K562 (cell line): Measurements from ENCODE around the gene TANC1.

Experiments
- ADNP ChIP-seq: fragments of 200-800 bp; sonication (Bioruptor generic); IDR thresholded peaks from 2 replicates; pipeline ENCODE4 v1.6.1; 2016; ENCODE audit warnings: missing genetic modification characterization, missing compliant biosample characterization
- BRCA1 ChIP-seq, 2 experiments: fragments of 450-650 bp in 1 of 2; sonication (generic) in 1 of 2; formaldehyde crosslinking in 1 of 2; IDR thresholded peaks; 2 replicates each; pipeline versions ENCODE4 v1.5.0 to v1.6.1; 2017 to 2020; ENCODE audit warnings: mild to moderate bottlenecking in 1 of 2, missing genetic modification reagents in 1 of 2
- JUND ChIP-seq, 2 experiments: IDR thresholded peaks; 2 replicates in 1 of 2; 3 replicates in 1 of 2; pipeline ENCODE4 v1.6.1; 2011; ENCODE audit warnings: borderline replicate concordance in 2 of 2, low read depth in 2 of 2, low read length in 2 of 2, improper control_type of control experiment in 1 of 2, missing biosample characterization in 1 of 2, missing genetic modification characterization in 1 of 2, missing genetic modification reagents in 1 of 2
- KAT2B ChIP-seq: IDR thresholded peaks from one replicate; pipeline ENCODE4 v1.6.1; 2012; ENCODE audit warnings: low read depth, mild to moderate bottlenecking, control low read depth, inconsistent platforms, low read length, moderate library complexity
- MXI1 ChIP-seq: IDR thresholded peaks from 2 replicates; pipeline ENCODE4 v1.6.1; 2011; ENCODE audit warnings: low read depth, mild to moderate bottlenecking, improper control_type of control experiment, low read length
- NBN ChIP-seq: fragments of 450-650 bp; IDR thresholded peaks from 2 replicates; pipeline ENCODE4 v1.6.1; 2016; ENCODE audit warnings: low read depth, mild to moderate bottlenecking
- NFATC3 ChIP-seq: fragments of 450-650 bp; IDR thresholded peaks from 2 replicates; pipeline ENCODE4 v1.6.1; 2017; ENCODE audit warnings: mild to moderate bottlenecking
- RNF219 ChIP-seq: fragments of 250-450 bp; sonication (Bioruptor Pico); IDR thresholded peaks from 2 replicates; pipeline ENCODE4 v1.5.0; 2022; ENCODE audit warnings: mild to moderate bottlenecking
- SP2 ChIP-seq: IDR thresholded peaks from 2 replicates; pipeline ENCODE4 v1.6.1; 2011; ENCODE audit warnings: mild to moderate bottlenecking, low read depth, low read length, moderate library complexity; ENCODE audit not compliant: poor library complexity, severe bottlenecking; ENCODE audit errors: extremely low read depth
- TF ChIP-seq, protein P1 (sequence below), 3 experiments: IDR thresholded peaks in 2 of 3; conservative IDR thresholded peaks in 1 of 3; 2 replicates each; pipeline ENCODE4 v1.5.1; 2011 to 2012; ENCODE audit warnings: low read length in 3 of 3, mild to moderate bottlenecking in 3 of 3, control low read depth in 2 of 3, improper control_type of control experiment in 1 of 3, inconsistent platforms in 1 of 3, low read depth in 1 of 3, mixed read lengths in 1 of 3, moderate library complexity in 1 of 3; ENCODE audit not compliant: insufficient read depth in 2 of 3
- TF ChIP-seq, protein P2 (sequence below): sonication (generic); formaldehyde crosslinking; IDR thresholded peaks from 2 replicates; pipeline ENCODE4 v1.8.1; 2023; ENCODE audit warnings: mild to moderate bottlenecking, missing genetic modification reagents, moderate library complexity
- TF ChIP-seq, protein P3 (sequence below), 2 experiments: IDR thresholded peaks; 2 replicates each; pipeline ENCODE4 v1.6.1; 2012; ENCODE audit warnings: improper control_type of control experiment in 2 of 2, low read depth in 2 of 2, low read length in 2 of 2, borderline replicate concordance in 1 of 2
- TF ChIP-seq, protein P4 (sequence below), 2 experiments: fragments of 450-650 bp in 1 of 2; sonication (generic) in 1 of 2; formaldehyde crosslinking in 1 of 2; IDR thresholded peaks in 1 of 2; conservative IDR thresholded peaks in 1 of 2; 2 replicates each; pipeline versions ENCODE4 v1.6.1 to v1.8.1; 2016 to 2023; ENCODE audit warnings: mild to moderate bottlenecking in 2 of 2, moderate library complexity in 2 of 2, inconsistent platforms in 1 of 2, missing genetic modification reagents in 1 of 2

- TF ChIP-seq, protein P1, sequence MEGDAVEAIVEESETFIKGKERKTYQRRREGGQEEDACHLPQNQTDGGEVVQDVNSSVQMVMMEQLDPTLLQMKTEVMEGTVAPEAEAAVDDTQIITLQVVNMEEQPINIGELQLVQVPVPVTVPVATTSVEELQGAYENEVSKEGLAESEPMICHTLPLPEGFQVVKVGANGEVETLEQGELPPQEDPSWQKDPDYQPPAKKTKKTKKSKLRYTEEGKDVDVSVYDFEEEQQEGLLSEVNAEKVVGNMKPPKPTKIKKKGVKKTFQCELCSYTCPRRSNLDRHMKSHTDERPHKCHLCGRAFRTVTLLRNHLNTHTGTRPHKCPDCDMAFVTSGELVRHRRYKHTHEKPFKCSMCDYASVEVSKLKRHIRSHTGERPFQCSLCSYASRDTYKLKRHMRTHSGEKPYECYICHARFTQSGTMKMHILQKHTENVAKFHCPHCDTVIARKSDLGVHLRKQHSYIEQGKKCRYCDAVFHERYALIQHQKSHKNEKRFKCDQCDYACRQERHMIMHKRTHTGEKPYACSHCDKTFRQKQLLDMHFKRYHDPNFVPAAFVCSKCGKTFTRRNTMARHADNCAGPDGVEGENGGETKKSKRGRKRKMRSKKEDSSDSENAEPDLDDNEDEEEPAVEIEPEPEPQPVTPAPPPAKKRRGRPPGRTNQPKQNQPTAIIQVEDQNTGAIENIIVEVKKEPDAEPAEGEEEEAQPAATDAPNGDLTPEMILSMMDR (IDR thresholded peaks at IDR 0.05 in 2 of 3, conservative IDR thresholded peaks at IDR 0.05 in 1 of 3; ENCODE audit: insufficient read depth in 2 of 3, low read depth in 1 of 3, low read length in 3 of 3) = no peak
- no peak for TF ChIP-seq KAT2B
- no peak for TF ChIP-seq NFATC3
- TF ChIP-seq MXI1 = no peak
- TF ChIP-seq JUND (IDR thresholded peaks at IDR 0.05; ENCODE audit: borderline replicate concordance, low read depth, low read length) = no peak
- TF ChIP-seq JUND (tag; IDR thresholded peaks at IDR 0.05; ENCODE audit: borderline replicate concordance, low read depth, low read length) = no peak
- TF ChIP-seq, protein P2, sequence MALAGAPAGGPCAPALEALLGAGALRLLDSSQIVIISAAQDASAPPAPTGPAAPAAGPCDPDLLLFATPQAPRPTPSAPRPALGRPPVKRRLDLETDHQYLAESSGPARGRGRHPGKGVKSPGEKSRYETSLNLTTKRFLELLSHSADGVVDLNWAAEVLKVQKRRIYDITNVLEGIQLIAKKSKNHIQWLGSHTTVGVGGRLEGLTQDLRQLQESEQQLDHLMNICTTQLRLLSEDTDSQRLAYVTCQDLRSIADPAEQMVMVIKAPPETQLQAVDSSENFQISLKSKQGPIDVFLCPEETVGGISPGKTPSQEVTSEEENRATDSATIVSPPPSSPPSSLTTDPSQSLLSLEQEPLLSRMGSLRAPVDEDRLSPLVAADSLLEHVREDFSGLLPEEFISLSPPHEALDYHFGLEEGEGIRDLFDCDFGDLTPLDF = no peak
- no peak for TF ChIP-seq ADNP (tag)
- no peak for TF ChIP-seq SP2
- TF ChIP-seq, protein P3, sequence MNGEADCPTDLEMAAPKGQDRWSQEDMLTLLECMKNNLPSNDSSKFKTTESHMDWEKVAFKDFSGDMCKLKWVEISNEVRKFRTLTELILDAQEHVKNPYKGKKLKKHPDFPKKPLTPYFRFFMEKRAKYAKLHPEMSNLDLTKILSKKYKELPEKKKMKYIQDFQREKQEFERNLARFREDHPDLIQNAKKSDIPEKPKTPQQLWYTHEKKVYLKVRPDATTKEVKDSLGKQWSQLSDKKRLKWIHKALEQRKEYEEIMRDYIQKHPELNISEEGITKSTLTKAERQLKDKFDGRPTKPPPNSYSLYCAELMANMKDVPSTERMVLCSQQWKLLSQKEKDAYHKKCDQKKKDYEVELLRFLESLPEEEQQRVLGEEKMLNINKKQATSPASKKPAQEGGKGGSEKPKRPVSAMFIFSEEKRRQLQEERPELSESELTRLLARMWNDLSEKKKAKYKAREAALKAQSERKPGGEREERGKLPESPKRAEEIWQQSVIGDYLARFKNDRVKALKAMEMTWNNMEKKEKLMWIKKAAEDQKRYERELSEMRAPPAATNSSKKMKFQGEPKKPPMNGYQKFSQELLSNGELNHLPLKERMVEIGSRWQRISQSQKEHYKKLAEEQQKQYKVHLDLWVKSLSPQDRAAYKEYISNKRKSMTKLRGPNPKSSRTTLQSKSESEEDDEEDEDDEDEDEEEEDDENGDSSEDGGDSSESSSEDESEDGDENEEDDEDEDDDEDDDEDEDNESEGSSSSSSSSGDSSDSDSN (IDR thresholded peaks at IDR 0.05; ENCODE audit: borderline replicate concordance in 1 of 2, low read depth in 2 of 2, low read length in 2 of 2) = no peak
- no peak for TF ChIP-seq BRCA1 (IDR thresholded peaks at IDR 0.05)
- no peak for TF ChIP-seq BRCA1 (CRISPR knock-in tag; IDR thresholded peaks at IDR 0.05)
- TF ChIP-seq NBN = no peak
- TF ChIP-seq, protein P4, sequence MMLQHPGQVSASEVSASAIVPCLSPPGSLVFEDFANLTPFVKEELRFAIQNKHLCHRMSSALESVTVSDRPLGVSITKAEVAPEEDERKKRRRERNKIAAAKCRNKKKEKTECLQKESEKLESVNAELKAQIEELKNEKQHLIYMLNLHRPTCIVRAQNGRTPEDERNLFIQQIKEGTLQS (IDR thresholded peaks at IDR 0.05) = no peak
- TF ChIP-seq, protein P4 (CRISPR knock-in tag; conservative IDR thresholded peaks at IDR 0.05) = no peak
- TF ChIP-seq RNF219 = no peak
Observed at GRCh38 chr2:158953454-158953853, 15.0 kb upstream of the TANC1 start.
